MM.1S (cell line): ENCODE data around the gene MSMO1.

Source experiments
- CTCF ChIP-seq: fragments of 300-600 bp; sonication (generic); IDR thresholded peaks from 2 replicates; pipeline ENCODE4 v1.5.1; 2016; ENCODE audit warnings: antibody characterized with exemption, low read length, mixed read lengths
- EZH2 ChIP-seq: fragments of 300-600 bp; sonication (generic); optimal IDR thresholded peaks from 2 replicates; pipeline ENCODE3; 2017; ENCODE audit warnings: low read depth, mild to moderate bottlenecking, antibody characterized with exemption, low read length, mixed read lengths

- no peak for TF ChIP-seq CTCF
- no peak for TF ChIP-seq EZH2
Observed at GRCh38 chr4:165299399-165300060, 27.9 kb upstream of the MSMO1 start.
